ENCODE measurements around the gene BRIX1.
A peak's percentile ranks its signal among the peaks of the same experiment; 100 is the strongest.

Gene BRIX1

DNA sequence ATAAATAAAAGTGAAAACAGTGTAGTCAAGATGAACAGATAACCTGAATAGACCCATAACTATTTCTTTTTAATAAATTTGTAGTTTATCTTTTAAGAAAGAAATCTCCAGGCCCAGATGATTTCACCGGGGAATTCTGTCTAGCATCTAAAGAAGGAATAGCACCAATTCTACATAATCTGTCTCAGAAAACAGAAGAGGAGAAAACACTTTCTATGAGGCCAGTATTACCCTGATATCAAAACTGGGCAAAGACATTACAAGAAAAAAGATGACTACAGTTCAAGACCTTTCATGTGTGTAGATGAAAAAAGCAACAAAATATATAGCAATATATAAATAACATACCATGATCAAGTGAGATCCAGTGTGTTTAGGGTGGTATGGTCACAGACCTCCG is 45.1 kb upstream of the BRIX1 start:
- Histone ChIP-seq H3K27me3 (replicated peaks) (no peaks in the 10 kb centered on the region), H3K4me3 (ENCODE audit: low read depth, low read length) (no peak overlapping the region), H3K27ac (no peak overlapping the region), H3K36me3 (replicated peaks) (no peaks in the 10 kb centered on the region)
- in situ Hi-C loops (cut with HindIII; ENCODE audit: low pct_ligation_motif_present, low sequenced_read_pairs), result no loop called here
- DNase-seq, result no peak
- TF ChIP-seq, protein P1, sequence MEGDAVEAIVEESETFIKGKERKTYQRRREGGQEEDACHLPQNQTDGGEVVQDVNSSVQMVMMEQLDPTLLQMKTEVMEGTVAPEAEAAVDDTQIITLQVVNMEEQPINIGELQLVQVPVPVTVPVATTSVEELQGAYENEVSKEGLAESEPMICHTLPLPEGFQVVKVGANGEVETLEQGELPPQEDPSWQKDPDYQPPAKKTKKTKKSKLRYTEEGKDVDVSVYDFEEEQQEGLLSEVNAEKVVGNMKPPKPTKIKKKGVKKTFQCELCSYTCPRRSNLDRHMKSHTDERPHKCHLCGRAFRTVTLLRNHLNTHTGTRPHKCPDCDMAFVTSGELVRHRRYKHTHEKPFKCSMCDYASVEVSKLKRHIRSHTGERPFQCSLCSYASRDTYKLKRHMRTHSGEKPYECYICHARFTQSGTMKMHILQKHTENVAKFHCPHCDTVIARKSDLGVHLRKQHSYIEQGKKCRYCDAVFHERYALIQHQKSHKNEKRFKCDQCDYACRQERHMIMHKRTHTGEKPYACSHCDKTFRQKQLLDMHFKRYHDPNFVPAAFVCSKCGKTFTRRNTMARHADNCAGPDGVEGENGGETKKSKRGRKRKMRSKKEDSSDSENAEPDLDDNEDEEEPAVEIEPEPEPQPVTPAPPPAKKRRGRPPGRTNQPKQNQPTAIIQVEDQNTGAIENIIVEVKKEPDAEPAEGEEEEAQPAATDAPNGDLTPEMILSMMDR (IDR thresholded peaks at IDR 0.05; ENCODE audit: low read depth, low read length, missing control alignments), result no peak

DNA sequence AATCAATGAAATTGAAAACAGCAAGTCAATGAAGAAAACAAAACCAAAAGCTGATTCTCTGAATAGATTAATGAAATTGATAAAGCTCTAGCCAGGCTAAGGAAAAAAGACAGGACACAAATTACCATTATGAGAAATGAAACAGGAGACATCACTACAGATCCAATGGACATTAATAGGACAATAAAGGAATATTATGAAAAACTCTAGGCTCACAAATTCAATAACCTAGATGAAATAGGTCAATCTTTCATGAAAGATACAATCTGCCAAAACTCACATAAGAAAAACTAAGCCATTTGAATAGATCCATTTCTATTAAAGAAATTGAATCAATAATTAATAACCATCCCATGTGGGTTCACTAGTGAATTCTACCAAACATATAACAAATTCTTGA is 39.2 kb upstream of the BRIX1 start:
- H3K36me3 ChIP-seq (replicated peaks), result no peaks in the 10 kb centered on the region
- H3K27ac ChIP-seq, result no peak overlapping the region
- in situ Hi-C loops (cut with HindIII; ENCODE audit: low pct_ligation_motif_present, low sequenced_read_pairs), result no loop called here
- DNase-seq, result no peak
- no peak overlapping the region for H3K4me3 ChIP-seq (ENCODE audit: low read depth, low read length)
- TF ChIP-seq, protein P1 (IDR thresholded peaks at IDR 0.05; ENCODE audit: low read depth, low read length, missing control alignments), result no peak
- no peaks in the 10 kb centered on the region for H3K27me3 ChIP-seq (replicated peaks)

GRCh38 chr5:34881246-34881645 is 34.3 kb upstream of the BRIX1 start:
- Histone ChIP-seq H3K4me3 (ENCODE audit: low read depth, low read length) (no peak overlapping the region), H3K36me3 (replicated peaks) (no peaks in the 10 kb centered on the region), H3K27ac (no peak overlapping the region), H3K27me3 (replicated peaks) (no peaks in the 10 kb centered on the region)
- TF ChIP-seq, protein P1 (IDR thresholded peaks at IDR 0.05; ENCODE audit: low read depth, low read length, missing control alignments), result no peak
- no peak for DNase-seq
- in situ Hi-C loops (cut with HindIII; ENCODE audit: low pct_ligation_motif_present, low sequenced_read_pairs), result no loop called here

GRCh38 chr5:34886392-34887119 is 29.0 kb upstream of the BRIX1 start:
- in situ Hi-C loops (cut with HindIII; ENCODE audit: low pct_ligation_motif_present, low sequenced_read_pairs), result no loop called here
- TF ChIP-seq, protein P1 (IDR thresholded peaks at IDR 0.05; ENCODE audit: low read depth, low read length, missing control alignments), result no peak

GRCh38 chr5:34889394-34889793 is 26.1 kb upstream of the BRIX1 start:
- H3K36me3 ChIP-seq (replicated peaks), result no peaks in the 10 kb centered on the region
- no peaks in the 10 kb centered on the region for H3K27me3 ChIP-seq (replicated peaks)
- in situ Hi-C loops (cut with HindIII; ENCODE audit: low pct_ligation_motif_present, low sequenced_read_pairs), result no loop called here
- H3K4me3 ChIP-seq (ENCODE audit: low read depth, low read length), result no peak overlapping the region
- H3K27ac ChIP-seq, result no peak overlapping the region
- DNase-seq, result no peak
- TF ChIP-seq, protein P1 (IDR thresholded peaks at IDR 0.05; ENCODE audit: low read depth, low read length, missing control alignments), result no peak

More at GRCh38 chr5:34886392-34887119, 29.0 kb upstream of the BRIX1 start:
- no peak overlapping the region for H3K4me3 ChIP-seq (ENCODE audit: low read depth, low read length)
- DNase-seq, result no peak
- H3K36me3 ChIP-seq (replicated peaks), result no peaks in the 10 kb centered on the region
- no peaks in the 10 kb centered on the region for H3K27me3 ChIP-seq (replicated peaks)
- H3K27ac ChIP-seq, result no peak overlapping the region

- no peaks in the 10 kb centered on the region for H3K27me3 ChIP-seq (replicated peaks)
- H3K4me3 ChIP-seq (ENCODE audit: low read depth, low read length), result no peak overlapping the region
- TF ChIP-seq, protein P1 (IDR thresholded peaks at IDR 0.05; ENCODE audit: low read depth, low read length, missing control alignments), result no peak
- DNase-seq, result peak; percentile 6
- H3K27ac ChIP-seq, result no peak overlapping the region
- H3K36me3 ChIP-seq (replicated peaks), result no peaks in the 10 kb centered on the region
- in situ Hi-C loops (cut with HindIII; ENCODE audit: low pct_ligation_motif_present, low sequenced_read_pairs), result no loop called here
Measured at GRCh38 chr5:34891981-34892380, 23.5 kb upstream of the BRIX1 start.
